ENCODE results near the gene DES.

The DES gene

DNA sequence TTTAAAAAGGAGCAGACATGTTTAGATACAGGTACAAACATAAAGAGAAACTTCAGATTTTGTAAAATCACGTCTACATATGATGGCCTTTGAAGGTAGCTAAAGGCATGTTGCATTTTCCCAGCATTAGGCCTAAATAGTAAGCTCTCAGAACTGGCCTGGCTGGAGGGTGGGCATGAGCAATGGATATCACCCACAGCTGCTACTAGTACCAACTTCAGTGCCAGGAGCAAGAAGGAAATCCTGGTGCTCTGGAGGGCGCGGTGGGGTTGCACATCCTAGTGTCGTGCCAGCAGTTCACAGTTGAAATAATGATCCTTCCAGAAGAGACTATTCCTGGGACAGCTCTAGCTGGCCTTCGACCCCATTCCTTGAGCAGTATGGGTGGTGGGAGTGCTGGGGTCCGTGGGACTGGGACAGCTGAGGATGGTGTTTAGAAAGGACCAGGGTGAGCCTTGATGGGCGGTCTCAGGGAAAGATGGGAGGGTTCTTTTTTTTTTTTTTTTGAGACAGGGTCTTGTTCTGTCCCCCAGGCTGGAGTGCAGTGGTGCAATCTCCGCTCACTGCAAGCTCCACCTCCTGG, 4.9 kb downstream of the DES start:
- DNase-seq = no peak

- DNase-seq = no peak
These were observed 5.6 kb downstream of the DES start for GRCh38 chr2:219423652-219424377.

DNA sequence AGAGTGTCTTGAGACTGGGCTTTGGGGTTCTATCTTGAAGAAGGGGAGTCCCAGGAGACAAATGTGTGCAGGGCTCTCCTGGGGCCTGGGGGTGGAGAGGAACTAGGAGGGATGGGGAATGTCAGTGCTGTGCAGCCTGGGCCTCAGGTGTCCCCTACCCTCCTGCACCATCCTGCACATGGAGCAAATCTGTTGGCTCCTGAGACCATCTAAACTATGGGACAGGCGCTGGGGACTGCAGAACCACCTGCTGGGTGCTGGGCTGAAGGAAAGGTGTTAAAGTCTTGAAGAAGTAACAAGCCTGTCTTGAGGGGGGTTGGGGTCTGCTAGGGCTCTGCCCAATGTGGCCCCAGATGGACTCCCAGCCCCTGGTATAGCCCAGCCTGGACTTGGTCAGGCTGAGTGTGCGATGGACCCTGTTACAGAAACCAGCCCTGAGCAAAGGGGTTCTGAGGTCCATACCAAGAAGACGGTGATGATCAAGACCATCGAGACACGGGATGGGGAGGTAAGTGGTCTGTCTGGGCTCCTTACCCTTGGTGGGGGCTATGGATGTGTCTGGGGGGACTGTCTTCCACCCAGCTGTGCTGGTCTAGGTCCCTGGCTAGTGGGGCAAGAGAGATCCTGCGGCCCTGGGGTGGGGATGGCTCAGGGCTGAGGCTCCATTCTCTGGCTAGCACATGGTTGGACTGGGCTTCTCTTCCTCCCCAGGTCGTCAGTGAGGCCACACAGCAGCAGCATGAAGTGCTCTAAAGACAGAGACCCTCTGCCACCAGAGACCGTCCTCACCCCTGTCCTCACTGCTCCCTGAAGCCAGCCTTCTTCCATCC, 7.3 kb downstream of the DES start:
- no peak for DNase-seq

DNA sequence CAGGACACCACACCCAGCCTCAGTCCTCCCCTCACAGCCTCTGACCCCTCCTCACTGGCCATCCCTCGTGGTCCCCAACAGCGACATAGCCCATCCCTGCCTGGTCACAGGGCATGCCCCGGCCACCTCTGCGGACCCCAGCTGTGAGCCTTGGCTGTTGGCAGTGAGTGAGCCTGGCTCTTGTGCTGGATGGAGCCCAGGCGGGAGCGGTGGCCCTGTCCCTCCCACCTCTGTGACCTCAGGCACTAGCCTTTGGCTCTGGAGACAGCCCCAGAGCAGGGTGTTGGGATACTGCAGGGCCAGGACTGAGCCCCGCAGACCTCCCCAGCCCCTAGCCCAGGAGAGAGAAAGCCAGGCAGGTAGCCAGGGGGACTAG, 7.9 kb downstream of the DES start:
- no peak for DNase-seq

DNA sequence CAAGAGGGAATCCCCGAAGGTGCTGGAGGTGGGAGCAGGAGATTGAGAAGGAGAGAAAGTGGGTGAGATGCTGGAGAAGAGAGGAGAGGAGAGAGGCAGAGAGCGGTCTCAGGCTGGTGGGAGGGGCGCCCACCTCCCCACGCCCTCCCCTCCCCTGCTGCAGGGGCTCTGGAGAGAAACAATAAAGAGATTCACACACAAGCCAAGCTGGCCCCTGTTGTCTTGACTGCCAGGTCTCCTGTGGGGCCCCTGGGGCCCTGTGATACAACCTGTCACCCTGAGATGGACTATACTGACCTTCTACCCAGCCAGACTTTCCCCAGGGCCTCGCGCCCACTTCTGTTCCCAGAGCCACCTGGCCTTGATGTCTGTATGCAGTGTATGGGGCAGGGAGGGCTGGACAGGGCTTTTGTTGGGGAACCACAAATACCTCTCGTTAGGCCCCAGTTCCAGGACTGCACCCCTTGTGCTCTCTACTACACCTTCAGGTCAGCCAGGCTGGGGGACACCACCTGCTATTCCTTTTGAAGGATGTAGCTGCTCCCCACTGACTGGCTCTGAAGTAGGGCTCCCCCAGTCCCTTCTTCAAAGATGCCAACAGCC, 8.5 kb downstream of the DES start:
- DNase-seq = no peak

DNA sequence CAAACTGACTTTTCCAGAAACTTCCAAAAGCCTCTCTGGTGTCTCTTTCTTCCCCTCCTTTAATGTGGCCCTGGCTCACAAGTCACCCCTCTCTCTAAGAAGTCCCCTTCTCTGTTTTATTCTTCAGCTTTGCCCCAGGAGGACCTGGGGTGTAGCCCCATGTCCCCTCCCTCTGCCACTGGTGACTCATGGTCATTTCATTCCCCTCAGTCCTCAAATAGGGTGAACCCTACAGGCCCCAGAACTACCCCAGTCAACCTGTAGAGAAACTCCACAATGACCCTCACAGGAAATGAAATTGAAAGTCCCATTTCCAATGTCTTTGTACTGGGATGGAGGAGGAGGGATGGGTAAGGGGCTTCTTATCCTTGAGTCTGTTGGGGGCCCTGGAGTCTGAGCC, 10.3 kb downstream of the DES start:
- DNase-seq = no peak

GRCh38 chr2:219429958-219430606, 11.9 kb downstream of the DES start:
- no peak for DNase-seq

DNA sequence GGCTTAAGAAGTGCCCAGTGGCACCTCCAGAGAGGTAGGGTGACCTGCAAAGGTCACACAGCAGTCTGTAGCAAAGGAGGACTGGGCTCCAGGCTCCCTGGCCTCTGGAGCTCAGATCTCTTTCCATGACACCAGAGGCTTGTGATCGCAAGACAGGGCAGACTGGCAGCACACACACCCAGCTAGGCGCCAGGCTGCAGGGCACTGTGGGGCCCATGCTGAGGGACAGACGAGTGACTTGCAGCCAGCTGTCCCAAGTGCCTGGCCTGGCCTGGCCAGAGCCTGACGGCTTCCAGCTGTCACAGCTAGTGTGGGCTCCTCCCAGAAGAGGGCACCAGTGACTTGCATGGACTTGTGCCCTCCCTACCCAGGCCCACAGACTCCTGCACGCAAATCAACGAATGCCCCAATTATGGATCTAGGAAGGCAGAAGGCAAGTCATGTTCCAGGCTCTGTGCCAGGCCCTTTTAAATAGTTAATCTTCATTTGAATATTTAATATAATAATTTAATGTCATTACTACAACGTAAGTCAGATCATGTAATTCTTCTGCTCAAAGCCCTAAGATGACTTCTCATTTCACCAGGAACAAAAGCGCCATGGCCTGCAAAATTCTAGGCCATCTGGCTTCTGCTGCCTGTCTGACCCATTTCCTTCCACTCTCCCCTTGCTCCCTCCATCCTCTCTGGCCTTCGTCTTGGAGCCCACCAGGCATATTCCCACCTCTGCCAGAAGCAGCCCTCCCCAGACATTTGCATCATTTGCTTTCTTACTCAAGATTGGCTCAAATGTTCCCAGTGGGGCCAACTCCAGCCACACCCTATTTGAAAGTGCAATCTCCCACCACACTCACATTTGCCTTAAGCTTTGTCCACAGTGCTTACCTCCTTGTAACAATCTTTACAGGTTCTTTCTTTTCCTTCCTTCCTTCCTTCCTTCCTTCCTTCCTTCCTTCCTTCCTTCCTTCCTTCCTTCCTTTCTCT, 12.7 kb downstream of the DES start:
- DNase-seq = no peak

DNA sequence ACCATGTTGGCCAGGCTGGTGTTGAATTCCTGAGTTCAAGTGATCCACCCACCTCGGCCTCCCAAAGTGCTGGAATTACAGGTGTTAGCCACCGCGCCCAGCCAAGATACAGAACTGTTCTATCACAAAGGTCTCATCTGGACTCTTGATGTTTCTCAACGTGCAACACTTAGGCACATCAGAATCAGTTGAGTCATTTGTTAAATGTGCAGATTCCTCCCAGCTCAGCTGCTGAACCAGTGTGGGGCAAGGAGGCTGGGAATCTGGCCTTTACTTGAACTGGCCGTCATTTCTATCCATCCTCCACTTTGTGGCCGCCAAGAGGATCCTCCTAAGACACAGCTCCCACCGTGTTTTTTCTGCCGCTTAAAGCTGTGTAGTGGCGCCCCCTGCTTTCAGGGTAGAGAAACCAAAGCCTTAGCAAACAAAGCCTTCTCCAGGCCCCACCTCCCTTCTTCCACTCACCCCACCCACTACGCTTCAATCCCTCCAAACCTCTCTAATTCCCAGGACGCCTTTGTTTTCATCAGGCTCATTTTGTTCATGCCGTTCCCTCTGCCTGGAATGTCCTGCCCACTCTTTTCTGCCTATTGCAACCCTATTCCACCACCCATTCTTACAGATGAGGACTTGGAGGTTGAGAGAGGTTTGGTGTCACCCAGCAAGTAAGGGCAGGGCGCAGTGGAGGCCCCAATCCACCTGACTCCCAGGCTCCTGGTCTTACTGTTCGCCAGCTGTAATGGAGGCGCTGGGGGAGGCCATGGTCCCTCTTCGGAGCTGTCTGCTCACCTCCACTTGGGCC, 15.7 kb downstream of the DES start:
- no peak for DNase-seq

DNA sequence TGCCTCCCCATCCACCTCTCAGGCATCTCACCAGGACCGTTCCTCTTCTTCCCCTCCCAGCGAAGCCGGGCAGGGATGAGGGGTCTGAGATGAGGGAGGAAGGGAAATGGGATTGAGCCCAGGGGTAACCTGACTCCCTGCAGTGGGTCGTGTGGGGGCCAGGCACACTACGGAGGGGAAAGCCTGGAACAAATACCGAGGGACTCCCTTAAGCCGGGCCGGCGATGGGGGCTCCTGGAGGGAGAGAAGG, 16.2 kb downstream of the DES start:
- no peak for DNase-seq

- no peak for DNase-seq
These were observed 16.7 kb downstream of the DES start, which contains the start of gene SPEG for GRCh38 chr2:219434718-219435525. TSS of gene SPEG (plus strand) at chr2:219434843. CDS start at chr2:219434978, 135 bp downstream.

DNA sequence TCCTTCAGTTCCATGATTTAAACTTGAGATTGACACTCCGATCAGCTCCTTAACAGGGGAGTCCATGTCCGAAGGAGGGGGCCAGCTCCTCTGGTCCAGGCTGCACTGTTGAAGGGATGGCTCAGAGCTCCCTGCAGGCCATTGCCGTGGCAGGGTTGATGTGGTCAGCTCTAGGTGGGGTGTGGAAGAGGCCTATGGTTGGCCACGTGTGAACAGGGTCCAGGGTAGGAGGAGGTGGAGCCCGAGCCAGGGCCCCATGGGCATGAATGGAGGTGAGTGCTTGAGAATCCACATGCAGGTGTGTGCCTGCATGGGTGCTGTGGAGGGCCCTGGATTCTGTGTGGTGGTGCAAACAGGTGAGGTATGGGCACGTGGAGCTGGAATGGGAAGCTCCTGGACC, 17.5 kb downstream of the DES start:
- no peak for DNase-seq

DNA sequence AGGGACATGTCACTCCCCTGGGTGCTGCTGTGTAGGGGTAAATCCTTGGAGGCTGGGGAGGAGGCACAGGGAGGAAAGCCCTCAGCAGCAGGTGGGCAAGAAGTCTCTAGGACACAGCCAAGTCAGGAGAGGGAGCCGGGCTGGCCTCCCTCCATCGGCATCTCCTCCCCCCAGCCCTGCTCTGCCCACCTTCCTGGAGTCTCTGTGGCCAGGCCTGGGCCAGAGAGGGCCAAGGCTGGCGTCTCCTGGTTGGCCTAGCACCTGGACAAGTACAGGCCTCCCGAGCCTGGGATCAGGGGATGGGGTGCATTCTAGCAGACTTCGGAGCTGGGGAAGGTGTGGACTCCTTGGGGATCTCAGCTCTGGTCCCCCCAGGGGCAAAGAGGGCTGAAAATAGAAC, 18.3 kb downstream of the DES start:
- DNase-seq = no peak

- DNase-seq = no peak
These were observed 19.0 kb downstream of the DES start for GRCh38 chr2:219437141-219437540.

DNA sequence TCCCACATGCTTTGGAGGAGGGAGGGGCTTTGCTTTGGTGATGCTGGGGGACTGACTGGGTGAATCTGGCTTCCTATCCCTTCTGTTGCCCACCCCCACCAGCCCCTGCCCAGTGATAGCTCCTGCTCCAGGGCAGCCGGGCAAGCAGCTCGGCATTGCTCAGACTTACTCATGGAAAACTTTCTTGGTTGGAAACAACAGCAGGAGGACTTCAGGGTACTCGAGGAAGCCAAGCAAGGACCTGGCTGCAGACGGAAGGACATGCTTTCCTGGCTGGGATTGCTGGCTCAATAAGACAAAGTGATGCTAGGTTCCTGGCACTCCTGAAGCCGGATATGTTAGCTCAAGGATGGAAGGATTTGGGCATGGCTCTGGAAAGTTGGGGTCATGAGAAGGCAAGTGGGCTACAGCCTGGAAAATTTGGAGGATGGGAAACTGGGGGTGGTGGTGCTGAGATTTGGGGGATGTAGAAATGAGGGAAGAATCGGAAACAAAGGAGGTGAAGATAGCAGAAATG, 19.6 kb downstream of the DES start:
- DNase-seq = no peak

DNA sequence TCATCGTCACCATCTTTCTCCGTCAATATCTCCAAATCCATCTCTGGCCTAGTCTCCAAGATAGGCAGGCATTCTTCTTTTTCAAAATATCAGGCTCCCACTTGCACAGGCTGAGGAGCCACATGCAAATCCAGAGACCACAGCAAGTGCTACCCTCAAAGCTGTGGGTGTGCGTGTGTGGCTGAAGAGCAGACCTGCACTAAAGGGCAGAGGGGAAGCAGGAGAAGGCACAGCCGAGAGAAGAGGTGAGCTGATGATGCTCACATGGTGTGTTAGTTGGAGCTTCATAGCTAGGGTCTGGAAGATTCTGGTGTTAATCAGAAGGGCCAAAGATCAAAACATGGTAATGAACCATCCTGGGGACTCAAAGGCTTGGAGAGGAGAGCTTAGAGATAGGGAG, 20.3 kb downstream of the DES start:
- DNase-seq = no peak

GRCh38 chr2:219439506-219439905, 21.3 kb downstream of the DES start:
- DNase-seq = no peak

GRCh38 chr2:219440388-219441256, 22.4 kb downstream of the DES start:
- DNase-seq = no peak

All from NCI-H526 treated with DMSO at 0.1 percent for 48 hours (cell line).